Measurements from ENCODE around the gene RHOH.

- TF ChIP-seq CTCF (IDR thresholded peaks at IDR 0.05; ENCODE audit: insufficient read depth, low read depth, low read length): no peak
- no peak for TF ChIP-seq EZH2 (IDR thresholded peaks at IDR 0.05; ENCODE audit: insufficient read depth, low read length)
These were observed 88.9 kb downstream of the RHOH start for GRCh38 chr4:40285692-40286091.

Data from astrocyte (in vitro differentiated cells and primary cell).